Measurements from ENCODE around the gene COMMD3.

COMMD3 gene

DNA sequence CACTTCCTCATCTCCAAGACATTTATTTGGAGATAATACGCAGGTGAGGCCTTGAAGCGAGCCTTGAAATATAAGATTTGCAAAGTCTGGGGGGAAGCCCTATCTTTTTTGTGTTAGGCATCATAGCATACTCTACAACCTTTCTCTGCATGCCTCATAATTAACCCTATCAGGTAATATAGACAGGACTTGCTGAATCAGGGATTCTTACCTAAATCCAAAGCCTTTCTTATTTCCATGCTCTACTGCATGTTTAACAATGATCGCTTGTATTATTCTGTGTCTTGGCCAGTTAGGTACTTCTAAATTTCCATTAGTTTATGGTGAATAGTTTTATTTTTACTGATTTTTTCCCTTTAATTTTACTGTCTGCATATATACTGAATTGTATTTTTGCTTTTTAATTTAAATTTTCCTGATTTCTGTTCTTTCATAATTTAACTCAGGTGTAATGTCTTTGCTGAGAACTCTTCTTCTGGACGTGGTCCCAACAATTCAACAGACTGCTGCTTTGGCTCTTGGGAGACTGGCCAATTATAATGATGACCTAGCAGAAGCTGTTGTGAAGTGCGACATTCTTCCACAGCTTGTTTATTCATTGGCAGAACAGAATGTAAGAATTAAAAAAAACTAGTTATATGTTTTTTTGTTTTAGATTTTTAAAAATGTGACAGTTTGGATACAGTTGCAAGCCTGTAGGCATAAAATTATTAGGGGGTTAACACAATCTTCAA is 48.4 kb downstream of the COMMD3 start:
- Mint-ChIP-seq H3K36me3 (no peaks in the 10 kb centered on the region), H3K4me3 (no peak overlapping the region)

DNA sequence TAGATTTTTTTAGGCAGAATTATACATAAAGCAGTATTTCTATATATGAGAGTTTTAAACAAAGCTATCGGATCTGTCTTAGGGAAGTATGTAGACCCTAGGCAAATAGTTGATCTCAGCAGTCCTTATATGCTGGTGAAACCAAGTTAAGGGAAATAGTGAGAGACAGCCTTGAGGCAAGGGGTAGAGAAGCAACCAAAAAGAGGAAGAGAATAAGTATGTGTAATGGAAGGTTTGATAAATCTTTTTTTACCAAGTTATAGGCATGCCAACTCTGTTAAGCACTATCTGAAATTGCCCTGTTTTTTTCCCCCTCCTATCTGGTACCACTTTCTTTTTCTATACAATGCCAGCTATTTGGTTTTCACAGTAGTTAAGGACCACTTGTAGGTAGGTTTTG is 49.0 kb downstream of the COMMD3 start:
- Mint-ChIP-seq H3K27me3 (no peaks in the 10 kb centered on the region), H3K27ac (no peak overlapping the region), H3K9me3 (no peaks in the 10 kb centered on the region), H3K4me3 (no peak overlapping the region), H3K4me1 (peaks cover 18% of the 10 kb centered on the region), H3K36me3 (no peaks in the 10 kb centered on the region)
- ATAC-seq = peak; percentile 87

More for the DNA sequence above, 48.4 kb downstream of the COMMD3 start:
- Mint-ChIP-seq H3K27ac (no peak overlapping the region), H3K27me3 (no peaks in the 10 kb centered on the region), H3K9me3 (no peaks in the 10 kb centered on the region), H3K4me1 (peaks cover 18% of the 10 kb centered on the region)
- ATAC-seq = no peak

DNA sequence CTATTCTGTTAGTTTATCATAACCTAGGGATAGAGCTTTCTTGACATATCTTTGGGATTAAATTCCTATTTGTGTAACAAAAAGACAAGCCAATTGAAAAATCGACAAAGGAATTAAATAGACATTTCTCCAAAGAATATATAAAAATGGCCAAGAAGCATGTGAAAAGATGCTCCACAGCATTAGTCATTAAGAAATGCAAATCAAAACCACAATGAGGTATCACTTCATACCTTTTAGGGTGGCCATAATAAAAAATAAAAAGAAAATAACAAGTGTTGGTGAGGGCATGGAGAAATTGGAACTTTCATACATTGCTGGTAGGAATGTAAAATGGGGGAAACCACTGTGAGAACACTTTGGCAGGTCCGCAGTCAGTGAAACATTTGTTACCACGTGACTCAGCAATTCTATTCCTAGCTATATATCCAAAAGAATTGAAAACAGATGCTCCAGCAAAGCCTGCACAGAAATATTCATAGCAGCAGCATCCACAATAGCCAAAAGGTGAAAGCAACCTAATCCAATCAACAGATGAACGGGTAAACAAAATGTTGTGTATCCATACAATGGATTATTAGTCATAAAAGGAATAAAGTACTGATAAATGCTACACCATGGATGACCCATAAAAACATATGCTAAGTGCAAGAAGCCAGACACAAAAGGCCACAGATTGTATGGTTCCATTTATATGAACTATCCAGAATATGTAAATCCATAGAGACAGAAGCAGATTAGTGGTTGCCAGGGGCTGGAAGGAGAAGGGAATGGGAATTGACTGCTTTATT is 49.7 kb downstream of the COMMD3 start:
- no peaks in the 10 kb centered on the region for H3K27me3 Mint-ChIP-seq
- peaks cover 18% of the 10 kb centered on the region for H3K4me1 Mint-ChIP-seq
- H3K4me3 Mint-ChIP-seq = no peak overlapping the region
- H3K27ac Mint-ChIP-seq = no peak overlapping the region
- no peaks in the 10 kb centered on the region for H3K9me3 Mint-ChIP-seq
- no peak for ATAC-seq
- no peaks in the 10 kb centered on the region for H3K36me3 Mint-ChIP-seq

DNA sequence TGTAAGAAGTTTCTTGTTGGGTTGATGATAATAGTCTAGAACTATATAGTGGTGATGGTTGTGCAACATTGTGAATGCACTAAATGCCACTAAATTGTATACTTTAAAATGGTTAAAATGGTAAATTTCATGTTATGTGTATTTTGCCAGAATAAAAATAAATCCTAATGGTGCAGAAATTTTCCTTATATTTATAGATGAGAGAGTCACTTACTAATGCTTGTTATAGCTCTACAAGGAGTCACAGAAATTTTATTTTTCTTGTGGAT is 50.2 kb downstream of the COMMD3 start:
- ATAC-seq = no peak
- Mint-ChIP-seq H3K27me3 (no peaks in the 10 kb centered on the region), H3K27ac (no peak overlapping the region)

DNA sequence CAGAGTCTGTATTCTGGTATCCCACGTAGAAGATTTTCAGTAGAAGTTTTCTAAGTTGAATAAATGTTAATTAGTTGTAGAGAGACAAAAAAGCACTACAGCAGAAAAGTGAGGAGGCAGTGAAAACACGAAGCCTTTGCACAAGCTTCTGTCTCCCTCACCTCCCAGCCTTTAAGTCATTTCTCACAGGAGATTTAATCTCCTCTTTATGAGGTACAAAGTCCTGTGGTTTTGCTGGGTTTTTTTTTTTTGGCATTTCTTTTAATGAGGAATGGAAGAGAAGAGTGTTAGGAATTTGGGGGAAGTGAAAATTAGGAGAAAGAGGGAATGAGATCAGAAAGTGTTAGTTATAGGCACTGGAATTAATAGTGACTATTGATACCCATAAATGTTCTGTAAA is 50.6 kb downstream of the COMMD3 start:
- no peak overlapping the region for H3K4me3 Mint-ChIP-seq
- H3K27ac Mint-ChIP-seq = no peak overlapping the region
- no peaks in the 10 kb centered on the region for H3K27me3 Mint-ChIP-seq
- no peak for ATAC-seq
- H3K36me3 Mint-ChIP-seq = no peaks in the 10 kb centered on the region
- H3K9me3 Mint-ChIP-seq = no peaks in the 10 kb centered on the region
- peaks cover 18% of the 10 kb centered on the region for H3K4me1 Mint-ChIP-seq

More for the DNA sequence above, 50.2 kb downstream of the COMMD3 start:
- Mint-ChIP-seq H3K4me1 (peaks cover 18% of the 10 kb centered on the region), H3K4me3 (no peak overlapping the region), H3K9me3 (no peaks in the 10 kb centered on the region), H3K36me3 (no peaks in the 10 kb centered on the region)

DNA sequence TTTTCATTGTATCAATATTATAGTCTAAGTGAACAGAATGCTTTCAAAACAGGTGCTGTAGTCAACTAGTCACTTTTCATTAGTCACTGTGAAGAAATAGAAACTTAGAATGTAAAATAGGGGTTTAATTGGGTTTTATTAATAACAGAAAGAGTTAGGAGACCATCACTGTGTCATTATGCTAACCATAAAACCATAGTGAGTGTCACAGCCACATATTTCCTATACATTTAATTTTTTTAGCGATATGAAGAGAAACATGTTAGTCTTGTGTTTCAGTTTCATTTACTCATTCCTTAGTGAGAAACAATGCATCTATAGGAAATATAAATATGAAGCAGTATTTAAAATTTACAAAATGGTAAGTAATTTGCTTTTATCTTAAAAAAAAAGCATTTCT is 51.3 kb downstream of the COMMD3 start:
- Mint-ChIP-seq H3K36me3 (no peaks in the 10 kb centered on the region), H3K4me3 (no peak overlapping the region), H3K27ac (no peak overlapping the region), H3K9me3 (no peaks in the 10 kb centered on the region), H3K27me3 (no peaks in the 10 kb centered on the region), H3K4me1 (peaks cover 18% of the 10 kb centered on the region)
- no peak for ATAC-seq

DNA sequence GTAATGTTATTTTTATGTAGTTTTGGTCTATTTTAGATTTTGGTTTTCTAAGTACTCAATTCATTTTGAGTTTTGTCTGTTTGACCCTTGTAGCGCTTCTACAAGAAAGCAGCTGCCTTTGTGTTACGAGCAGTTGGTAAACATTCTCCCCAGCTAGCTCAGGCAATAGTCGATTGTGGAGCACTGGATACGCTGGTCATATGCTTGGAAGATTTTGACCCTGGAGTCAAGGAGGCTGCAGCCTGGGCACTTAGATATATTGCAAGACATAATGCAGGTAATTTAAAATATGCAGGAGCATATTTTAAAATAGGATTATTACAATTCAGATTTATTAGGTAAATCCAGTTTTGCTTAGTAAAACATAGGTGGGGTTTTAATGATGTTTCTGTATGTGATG is 52.2 kb downstream of the COMMD3 start:
- peaks cover 18% of the 10 kb centered on the region for H3K4me1 Mint-ChIP-seq
- ATAC-seq = no peak
- H3K9me3 Mint-ChIP-seq = no peaks in the 10 kb centered on the region
- H3K36me3 Mint-ChIP-seq = no peaks in the 10 kb centered on the region
- H3K27me3 Mint-ChIP-seq = no peaks in the 10 kb centered on the region
- H3K4me3 Mint-ChIP-seq = no peak overlapping the region
- no peak overlapping the region for H3K27ac Mint-ChIP-seq

DNA sequence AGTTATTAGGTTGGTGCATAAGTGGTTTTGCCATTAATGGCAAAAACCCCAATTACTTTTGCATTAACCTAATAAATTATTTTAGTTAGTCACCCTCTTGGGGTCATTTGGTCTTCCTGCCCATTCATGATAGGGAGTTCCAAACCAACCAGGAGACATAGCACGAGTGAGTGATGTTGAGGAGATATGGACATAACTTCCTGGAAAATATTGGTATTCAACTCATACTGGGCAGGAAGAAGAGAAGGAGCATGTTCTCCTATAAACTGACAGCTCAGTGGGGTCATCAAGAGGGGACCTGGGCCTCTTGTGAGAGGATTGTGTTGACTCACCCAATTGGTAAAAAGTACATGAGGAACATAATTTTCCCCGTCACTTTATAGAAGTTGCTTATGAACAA is 52.8 kb downstream of the COMMD3 start:
- Mint-ChIP-seq H3K9me3 (no peaks in the 10 kb centered on the region), H3K4me3 (no peak overlapping the region), H3K4me1 (peaks cover 18% of the 10 kb centered on the region), H3K27ac (no peak overlapping the region), H3K36me3 (no peaks in the 10 kb centered on the region), H3K27me3 (no peaks in the 10 kb centered on the region)
- no peak for ATAC-seq

DNA sequence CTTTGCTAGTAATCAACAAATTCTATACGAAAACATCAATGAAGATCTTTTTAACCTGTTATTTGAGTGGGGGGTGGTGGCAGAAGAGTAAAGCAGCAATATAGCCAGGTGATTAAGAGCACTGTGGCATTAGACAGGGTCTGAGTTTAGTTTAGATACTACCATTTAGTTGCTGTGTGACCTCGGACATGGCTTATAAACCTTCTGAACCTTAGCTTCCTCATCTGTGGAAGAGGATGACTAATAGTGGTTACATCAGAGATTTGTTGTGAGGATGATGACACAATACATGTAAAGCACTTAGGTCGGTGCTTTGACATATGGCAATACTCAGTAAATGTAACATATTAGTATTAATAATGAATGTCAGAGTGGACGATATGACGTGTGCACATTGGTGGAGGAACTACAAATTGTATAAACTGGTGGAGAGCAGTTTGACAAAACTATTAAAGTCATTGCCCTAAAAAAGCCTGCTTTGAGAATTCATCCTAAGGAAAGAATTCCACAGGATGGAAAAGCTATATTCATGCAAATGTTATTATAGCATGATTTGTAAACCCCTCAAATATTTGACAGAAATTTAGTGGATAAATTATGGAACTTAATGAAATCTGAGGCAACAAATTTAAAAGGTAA is 53.4 kb downstream of the COMMD3 start:
- H3K36me3 Mint-ChIP-seq = no peaks in the 10 kb centered on the region
- peaks cover 21% of the 10 kb centered on the region for H3K4me1 Mint-ChIP-seq
- ATAC-seq = peak; percentile 61
- no peaks in the 10 kb centered on the region for H3K27me3 Mint-ChIP-seq
- no peaks in the 10 kb centered on the region for H3K9me3 Mint-ChIP-seq
- H3K27ac Mint-ChIP-seq = no peak overlapping the region
- no peak overlapping the region for H3K4me3 Mint-ChIP-seq
